Measurements from ENCODE around the gene KLF16. TPM values are rescaled to one million over a fixed set of nuclear protein-coding genes. Genes with fewer than 3 reads are reported as not detected.

KLF16 gene
- total RNA-seq, 4 donors from 2014 or later, result 1.4 to 7.1 (median 5.5) TPM

DNA sequence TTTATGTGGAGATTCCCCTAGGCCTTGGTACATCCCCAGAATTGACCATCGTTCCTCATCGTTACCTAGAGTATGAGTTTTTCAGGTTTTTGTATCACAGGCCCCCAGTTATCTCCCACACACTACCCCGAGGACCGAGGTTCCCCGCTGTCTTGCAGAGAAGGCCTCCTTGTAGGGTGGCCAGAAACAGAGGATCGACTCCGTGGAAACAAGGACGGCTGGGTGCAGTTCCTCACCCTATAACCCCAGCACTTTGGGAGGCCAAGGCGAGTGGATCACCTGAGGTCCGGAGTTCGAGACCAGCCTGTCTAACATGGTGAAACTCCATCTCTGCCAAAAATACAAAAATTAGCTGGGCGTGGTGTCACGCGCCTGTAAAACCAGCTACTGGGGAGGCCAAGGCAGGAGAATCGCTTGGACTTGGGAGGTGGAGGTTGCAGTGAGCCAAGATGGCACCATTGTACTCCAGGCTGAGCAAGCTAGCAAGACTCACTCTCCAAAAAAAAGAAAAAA is 42.5 kb upstream of the KLF16 start:
- Histone ChIP-seq H3K27me3 (no peaks in the 10 kb centered on the region), H3K4me1 (peaks cover 0 to 58% (median 4%) of the 10 kb centered on the region in 3 donors), H3K4me3 (peak overlapping the region; percentile 38 to 73), H3K9me3 (no peaks in the 10 kb centered on the region), H3K36me3 (no peaks in the 10 kb centered on the region), H3K27ac (peak overlapping the region in 3 of 4 donors; percentile 88 to 91 (median 88))
- WGBS, 2 donors (ENCODE audit: low coverage in 1 of 2), result 70 to 92% methylated on average over 4 to 6 of the region's 15 CpGs
- ATAC-seq, result no peak
- TF ChIP-seq POLR2AphosphoS5 (IDR thresholded peaks at IDR 0.05) (no peak), EP300 (IDR thresholded peaks at IDR 0.05) (no peak), POLR2A (IDR thresholded peaks at IDR 0.05) (no peak)
- TF ChIP-seq, protein P1, sequence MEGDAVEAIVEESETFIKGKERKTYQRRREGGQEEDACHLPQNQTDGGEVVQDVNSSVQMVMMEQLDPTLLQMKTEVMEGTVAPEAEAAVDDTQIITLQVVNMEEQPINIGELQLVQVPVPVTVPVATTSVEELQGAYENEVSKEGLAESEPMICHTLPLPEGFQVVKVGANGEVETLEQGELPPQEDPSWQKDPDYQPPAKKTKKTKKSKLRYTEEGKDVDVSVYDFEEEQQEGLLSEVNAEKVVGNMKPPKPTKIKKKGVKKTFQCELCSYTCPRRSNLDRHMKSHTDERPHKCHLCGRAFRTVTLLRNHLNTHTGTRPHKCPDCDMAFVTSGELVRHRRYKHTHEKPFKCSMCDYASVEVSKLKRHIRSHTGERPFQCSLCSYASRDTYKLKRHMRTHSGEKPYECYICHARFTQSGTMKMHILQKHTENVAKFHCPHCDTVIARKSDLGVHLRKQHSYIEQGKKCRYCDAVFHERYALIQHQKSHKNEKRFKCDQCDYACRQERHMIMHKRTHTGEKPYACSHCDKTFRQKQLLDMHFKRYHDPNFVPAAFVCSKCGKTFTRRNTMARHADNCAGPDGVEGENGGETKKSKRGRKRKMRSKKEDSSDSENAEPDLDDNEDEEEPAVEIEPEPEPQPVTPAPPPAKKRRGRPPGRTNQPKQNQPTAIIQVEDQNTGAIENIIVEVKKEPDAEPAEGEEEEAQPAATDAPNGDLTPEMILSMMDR (IDR thresholded peaks at IDR 0.05), result no peak

DNA sequence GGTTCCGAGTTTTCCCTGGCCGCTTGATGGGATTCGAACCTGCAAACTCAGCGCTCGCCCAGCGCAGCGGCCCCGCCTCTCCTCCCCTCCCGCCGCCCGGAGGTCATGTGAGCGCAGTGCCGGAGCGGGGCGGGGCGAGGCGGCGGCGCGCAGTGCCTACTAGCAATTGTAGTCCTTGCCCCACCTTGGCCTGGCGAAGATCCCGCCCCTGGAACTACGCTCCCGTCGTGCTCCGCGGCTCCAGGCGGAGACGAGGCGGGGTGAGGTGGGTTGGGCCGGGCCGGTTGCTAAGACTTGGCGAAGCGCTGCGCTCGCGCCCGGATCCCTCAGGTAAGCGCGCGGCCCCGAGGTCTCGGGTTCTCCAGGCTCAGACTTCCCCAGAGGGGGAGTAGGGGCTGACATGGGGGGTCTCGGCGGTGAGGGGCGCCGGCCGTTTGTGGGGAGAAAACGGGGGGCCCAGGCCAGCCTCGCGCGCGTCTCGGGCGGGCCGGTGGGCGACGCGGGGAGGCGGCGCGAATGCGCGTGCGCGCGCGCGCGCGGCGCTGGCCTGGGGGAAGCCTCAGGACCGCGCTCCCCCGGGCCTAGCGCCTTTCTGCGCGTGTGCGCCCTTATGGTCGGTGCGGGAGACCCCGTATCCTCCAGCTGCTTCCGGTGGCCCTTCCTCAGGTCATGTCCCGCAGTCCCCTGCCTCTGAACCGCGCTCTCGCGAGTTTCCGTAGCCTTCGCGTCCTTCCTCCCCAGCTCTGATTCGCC is 41.9 kb upstream of the KLF16 start, which contains the start of the genes ADAT3 and SCAMP4:
ADAT3 (plus strand) TSS at position 290 of the 753 bp plus-strand sequence. CDS start 6,649 bp downstream, outside the sequence.
SCAMP4 (plus strand) TSS at position 290 of the 753 bp plus-strand sequence. CDS start 9,621 bp downstream, outside the sequence.
- 0% methylated on average over 8 of the region's 92 CpGs; no CpG with 5 or more reads in 1 of the 2 donors for WGBS, 2 donors (ENCODE audit: low coverage in 1 of 2)

DNA sequence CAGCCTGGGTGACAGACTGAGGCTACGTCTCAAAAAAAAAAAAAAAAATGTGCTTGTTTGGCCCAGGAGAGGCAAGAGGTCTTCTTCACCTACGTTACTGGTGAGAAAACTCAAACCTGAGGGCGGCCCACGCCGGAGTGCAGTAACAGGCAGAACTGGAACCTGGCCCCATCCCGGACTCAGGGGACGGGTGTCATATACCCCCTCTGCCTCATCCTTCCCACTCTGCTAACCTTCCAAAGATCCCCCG is 41.4 kb upstream of the KLF16 start:
- Histone ChIP-seq H3K27me3 (no peaks in the 10 kb centered on the region), H3K4me1 (peaks cover 0 to 54% (median 4%) of the 10 kb centered on the region in 3 donors), H3K27ac (peak overlapping the region in 3 of 4 donors; percentile 88 to 91 (median 88)), H3K36me3 (no peaks in the 10 kb centered on the region), H3K4me3 (peak overlapping the region in 1 of 2 donors; percentile 73), H3K9me3 (no peaks in the 10 kb centered on the region)
- TF ChIP-seq EP300 (IDR thresholded peaks at IDR 0.05) (no peak), POLR2A (IDR thresholded peaks at IDR 0.05) (no peak), POLR2AphosphoS5 (IDR thresholded peaks at IDR 0.05) (no peak)
- TF ChIP-seq, protein P1 (IDR thresholded peaks at IDR 0.05), result no peak
- no peak for ATAC-seq
- WGBS, 2 donors (ENCODE audit: low coverage in 1 of 2), result 49 to 51% methylated on average over 7 to 8 of the region's 8 CpGs

More for the DNA sequence above, 41.9 kb upstream of the KLF16 start, which contains the start of the genes ADAT3 and SCAMP4:
- Histone ChIP-seq H3K4me3 (peak within 1 kb of the TSS; percentile 38 to 73), H3K9me3 (no peaks in the 10 kb centered on the region), H3K36me3 (no peaks in the 10 kb centered on the region), H3K27me3 (no peaks in the 10 kb centered on the region), H3K4me1 (peaks cover 0 to 58% (median 4%) of the 10 kb centered on the region in 3 donors), H3K27ac (peak within 1 kb of the TSS in 3 of 4 donors; percentile 88 to 91 (median 88))
- ATAC-seq, result peak; percentile 99
- TF ChIP-seq, protein P1 (IDR thresholded peaks at IDR 0.05), result peak in 2 of 4 experiments; percentile 15 to 27
- TF ChIP-seq EP300 (IDR thresholded peaks at IDR 0.05) (no peak), POLR2A (IDR thresholded peaks at IDR 0.05) (peak; percentile 51 to 57), POLR2AphosphoS5 (IDR thresholded peaks at IDR 0.05) (peak; percentile 77)

DNA sequence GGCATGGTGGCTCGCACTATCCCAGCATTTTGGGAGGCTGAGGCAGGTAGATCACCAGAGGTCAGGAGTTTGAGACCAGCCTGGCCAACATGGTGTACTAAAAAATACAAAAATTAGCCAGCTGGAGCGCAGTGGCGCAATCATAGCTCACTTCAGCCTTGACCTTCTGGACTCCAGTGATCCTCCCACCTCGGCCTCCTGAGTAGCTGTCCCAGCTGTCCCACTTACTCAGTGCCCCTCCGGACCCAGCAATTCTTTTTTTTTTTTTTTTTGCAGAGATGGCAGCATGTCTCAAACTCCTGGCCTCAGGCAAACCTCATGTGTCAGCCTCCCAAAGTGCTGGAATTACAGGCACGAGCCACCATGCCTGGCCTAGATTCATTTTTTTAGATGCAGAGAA is 39.5 kb upstream of the KLF16 start:
- Histone ChIP-seq H3K4me3 (no peak overlapping the region), H3K36me3 (no peaks in the 10 kb centered on the region), H3K27ac (peak overlapping the region in 1 of 4 donors; percentile 38), H3K9me3 (no peaks in the 10 kb centered on the region), H3K4me1 (peaks cover 0 to 38% (median 4%) of the 10 kb centered on the region in 3 donors), H3K27me3 (no peaks in the 10 kb centered on the region)
- TF ChIP-seq POLR2AphosphoS5 (IDR thresholded peaks at IDR 0.05) (no peak), POLR2A (IDR thresholded peaks at IDR 0.05) (no peak), EP300 (IDR thresholded peaks at IDR 0.05) (no peak)
- TF ChIP-seq, protein P1 (IDR thresholded peaks at IDR 0.05), result no peak
- 56 to 67% methylated on average over 2 to 6 of the region's 6 CpGs for WGBS, 2 donors (ENCODE audit: low coverage in 1 of 2)
- ATAC-seq, result no peak

Measured in gastroesophageal sphincter (tissue), 4 donors.